Stimulated activated CD4-positive, alpha-beta T cell treated with anti-CD3 and anti-CD28 coated beads, Interleukin-4, amount 100 ng/mL, for 1 hour (primary cell): ENCODE results near the gene FAM237B.

ENCODE experiments used
- DNase-seq: peaks from one replicate; pipeline ENCODE4 v3.0.0-alpha.2; 2020

FAM237B gene

GRCh38 chr7:90290244-90291113 is 30.6 kb downstream of the FAM237B start:
- no peak for DNase-seq

DNA sequence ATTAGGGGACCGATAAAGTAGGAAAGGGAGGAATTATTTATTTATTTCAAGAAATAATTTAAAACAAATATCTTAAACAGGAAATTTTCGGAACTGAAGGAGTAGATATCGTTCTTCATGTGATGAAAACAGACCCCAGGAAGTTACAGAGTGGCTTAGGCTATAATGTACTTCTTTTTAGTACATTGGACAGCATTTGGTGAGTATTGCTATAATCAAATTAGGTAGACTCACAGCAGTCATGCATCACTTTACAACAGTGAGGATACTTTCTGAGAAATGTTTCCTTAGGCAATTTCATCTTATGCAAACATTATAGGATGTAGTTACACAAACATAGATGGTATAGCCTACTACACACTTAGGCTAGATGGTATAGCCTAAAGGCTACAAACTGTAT is 33.0 kb downstream of the FAM237B start:
- no peak for DNase-seq

DNA sequence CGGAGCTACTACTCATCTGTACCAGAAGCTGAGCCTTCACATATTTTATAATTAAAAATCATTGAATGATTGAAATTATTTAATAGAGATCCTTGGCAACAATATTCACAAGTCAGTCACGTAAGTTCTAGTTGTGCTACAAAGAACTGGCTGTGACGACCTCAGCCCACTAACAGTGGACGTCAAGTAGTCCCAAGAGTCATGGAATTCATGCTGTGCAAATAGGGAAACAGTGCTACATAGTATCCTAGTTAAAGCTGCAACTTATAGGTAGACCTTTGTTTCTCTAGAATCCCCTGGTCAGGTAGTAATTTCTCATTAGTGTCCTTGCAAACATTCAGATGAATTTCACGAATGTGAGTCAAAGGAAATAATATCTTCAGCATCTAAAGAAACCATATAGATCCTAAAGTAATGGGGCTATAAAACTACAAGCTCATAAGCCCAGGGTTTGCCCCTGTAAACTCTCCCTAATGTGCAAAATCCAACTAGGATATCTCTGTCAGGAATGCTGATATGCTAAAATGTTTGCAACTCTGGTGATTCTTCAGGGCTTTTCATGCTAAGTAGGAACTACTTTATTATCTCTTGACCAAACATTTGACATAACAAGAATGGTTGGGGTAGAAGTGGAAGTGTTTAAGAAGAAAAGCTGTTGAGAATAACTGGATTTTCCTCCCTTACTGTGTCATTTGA is 44.9 kb downstream of the FAM237B start:
- DNase-seq: no peak

GRCh38 chr7:90274161-90274560 is 46.9 kb downstream of the FAM237B start:
- DNase-seq: no peak

DNA sequence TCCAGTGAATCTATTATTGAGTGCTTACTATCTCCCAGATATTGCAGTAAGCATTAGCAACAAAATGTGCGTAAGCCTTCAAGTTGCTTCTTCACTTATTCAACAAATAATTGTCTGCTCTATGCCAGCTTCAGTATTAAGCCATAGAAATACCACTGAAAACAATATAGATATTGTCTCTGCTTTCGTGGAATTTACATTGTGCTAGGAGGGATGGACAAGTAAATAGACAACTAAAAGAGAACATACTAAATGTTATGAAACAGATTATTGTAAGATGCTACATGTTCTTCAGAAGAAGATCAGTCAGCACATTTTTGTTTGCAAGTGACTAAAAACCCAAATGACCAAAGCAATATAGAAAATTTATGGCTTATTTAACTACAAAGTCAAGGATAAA is 48.9 kb downstream of the FAM237B start:
- no peak for DNase-seq

- no peak for DNase-seq
These were observed 49.4 kb downstream of the FAM237B start for GRCh38 chr7:90271753-90272152.

DNA sequence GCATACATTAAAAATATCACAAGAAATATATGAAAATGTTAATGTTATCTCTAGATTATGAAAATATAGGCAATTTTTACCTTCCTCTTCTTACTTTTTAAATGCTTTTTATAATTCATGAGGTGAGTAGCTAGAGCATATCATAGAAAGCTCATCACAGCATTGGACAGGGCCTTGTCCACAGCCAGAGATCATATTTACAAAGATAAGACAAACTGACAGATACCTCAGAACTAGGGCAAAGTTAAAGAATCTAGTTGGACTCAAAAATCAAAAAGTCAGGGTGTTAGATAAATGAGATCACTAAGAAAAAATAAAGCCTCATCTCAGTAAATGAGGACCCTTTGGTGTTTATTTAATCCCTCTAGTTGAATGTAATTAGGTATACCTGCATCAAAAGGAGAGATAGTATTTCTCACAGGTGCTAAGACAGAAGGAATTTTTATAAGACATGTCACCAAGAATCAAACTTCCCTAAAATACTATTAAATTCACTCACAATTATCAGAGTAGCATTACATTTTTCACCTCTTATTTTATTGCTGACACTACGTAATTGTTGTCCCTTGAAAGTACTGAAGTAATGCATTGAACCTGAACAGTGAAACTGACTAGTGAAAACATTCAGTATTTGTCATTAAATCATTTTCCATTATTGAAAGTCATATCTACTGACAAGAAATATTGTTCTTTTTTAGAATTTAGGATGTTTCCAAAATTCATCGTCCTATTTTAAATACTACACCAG is 50.5 kb downstream of the FAM237B start:
- DNase-seq: no peak

- DNase-seq: no peak
These were observed 51.9 kb downstream of the FAM237B start for GRCh38 chr7:90269163-90269562.

- DNase-seq: no peak
These were observed 53.7 kb downstream of the FAM237B start for GRCh38 chr7:90267263-90267858.

DNA sequence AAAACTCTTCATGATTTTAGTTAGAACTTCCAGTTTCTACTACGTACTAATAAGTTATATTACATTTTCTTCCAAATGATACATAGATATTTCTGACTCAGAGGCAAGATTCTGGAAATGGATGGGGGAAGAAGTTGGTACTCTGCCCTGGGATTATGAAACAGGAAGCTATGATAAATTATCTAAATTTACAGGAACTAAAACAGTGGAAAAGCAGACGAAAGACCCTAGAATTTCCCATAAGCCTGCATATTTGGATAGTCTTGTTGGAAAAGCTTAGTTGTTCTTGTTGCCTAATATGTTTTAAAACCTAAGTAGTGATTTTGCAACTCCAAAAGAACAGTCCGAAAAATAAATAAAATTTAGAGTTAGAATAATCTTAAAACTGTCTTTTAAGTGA is 54.3 kb downstream of the FAM237B start:
- no peak for DNase-seq
